Chondrocyte (in vitro differentiated cells): ENCODE results near the gene MAP3K5. TPM values are rescaled to one million over a fixed set of nuclear protein-coding genes. Genes with fewer than 3 reads are reported as not detected.

Experiments
- DNase-seq: peaks from one replicate; pipeline ENCODE4 v3.0.0; 2021; ENCODE audit warnings: mixed read lengths, low spot score
- H3K27ac Mint-ChIP-seq: one replicate; pipeline ENCODE4 v1.8.0; 2021; ENCODE audit warnings: mild to moderate bottlenecking, moderate library complexity, mixed read lengths; ENCODE audit not compliant: unreplicated experiment
- H3K27me3 Mint-ChIP-seq: 2 replicates; pipeline ENCODE4 v1.8.0; 2021; ENCODE audit warnings: low read depth, mixed read lengths
- H3K36me3 Mint-ChIP-seq: 2 replicates; pipeline ENCODE4 v1.8.0; 2021; ENCODE audit warnings: low read depth, mixed read lengths
- H3K4me1 Mint-ChIP-seq: 2 replicates; pipeline ENCODE4 v1.8.0; 2021; ENCODE audit warnings: low read depth, mild to moderate bottlenecking, mixed read lengths
- H3K4me3 Mint-ChIP-seq: one replicate; pipeline ENCODE4 v1.8.0; 2021; ENCODE audit warnings: mild to moderate bottlenecking, moderate library complexity, mixed read lengths; ENCODE audit not compliant: unreplicated experiment
- H3K9me3 Mint-ChIP-seq: 2 replicates; pipeline ENCODE4 v1.8.0; 2021; ENCODE audit warnings: low read depth, mixed read lengths
- CTCF ChIP-seq: fragments of 200-600 bp; sonication (generic); IDR thresholded peaks from 2 replicates; pipeline ENCODE4 v1.5.0; 2021; ENCODE audit warnings: antibody characterized with exemption, mild to moderate bottlenecking, moderate library complexity
- total RNA-seq: library from RNA; stranded (reverse); gene quantifications from 3 replicates; pipeline ENCODE4 v1.2.1, GENCODE V29; 2021

MAP3K5 gene
- total RNA-seq, 1 donor from 2014 or later = 4.6 TPM

GRCh38 chr6:136599329-136600011 is 192.8 kb downstream of the MAP3K5 start:
- TF ChIP-seq CTCF = no peak

GRCh38 chr6:136598048-136598447 is 194.2 kb downstream of the MAP3K5 start:
- Mint-ChIP-seq H3K9me3 (peaks cover 3% of the 10 kb centered on the region), H3K27ac (no peak overlapping the region), H3K4me1 (peaks cover 17% of the 10 kb centered on the region), H3K4me3 (no peak overlapping the region), H3K36me3 (peaks cover 4% of the 10 kb centered on the region), H3K27me3 (no peaks in the 10 kb centered on the region)
- no peak for TF ChIP-seq CTCF
- DNase-seq = no peak

More at GRCh38 chr6:136599329-136600011, 192.8 kb downstream of the MAP3K5 start:
- no peaks in the 10 kb centered on the region for H3K9me3 Mint-ChIP-seq
- DNase-seq = no peak
- H3K4me1 Mint-ChIP-seq = peaks cover 3% of the 10 kb centered on the region
- H3K4me3 Mint-ChIP-seq = no peak overlapping the region
- peaks cover 4% of the 10 kb centered on the region for H3K36me3 Mint-ChIP-seq
- no peak overlapping the region for H3K27ac Mint-ChIP-seq
- no peaks in the 10 kb centered on the region for H3K27me3 Mint-ChIP-seq

GRCh38 chr6:136594671-136595070 is 197.6 kb downstream of the MAP3K5 start:
- H3K27me3 Mint-ChIP-seq = no peaks in the 10 kb centered on the region
- TF ChIP-seq CTCF = no peak
- peaks cover 27% of the 10 kb centered on the region for H3K4me1 Mint-ChIP-seq
- peaks cover 11% of the 10 kb centered on the region for H3K36me3 Mint-ChIP-seq
- H3K27ac Mint-ChIP-seq = peak overlapping the region; percentile 6
- no peak overlapping the region for H3K4me3 Mint-ChIP-seq
- peaks cover 3% of the 10 kb centered on the region for H3K9me3 Mint-ChIP-seq
- no peak for DNase-seq

GRCh38 chr6:136593748-136594490 is 198.4 kb downstream of the MAP3K5 start:
- Mint-ChIP-seq H3K27me3 (no peaks in the 10 kb centered on the region), H3K36me3 (peaks cover 11% of the 10 kb centered on the region), H3K4me1 (peaks cover 27% of the 10 kb centered on the region), H3K4me3 (no peak overlapping the region), H3K9me3 (peaks cover 3% of the 10 kb centered on the region), H3K27ac (peak overlapping the region; percentile 81)
- DNase-seq = no peak
- TF ChIP-seq CTCF = no peak

GRCh38 chr6:136592930-136593673 is 199.2 kb downstream of the MAP3K5 start:
- Mint-ChIP-seq H3K4me1 (peaks cover 27% of the 10 kb centered on the region), H3K9me3 (peaks cover 3% of the 10 kb centered on the region), H3K4me3 (no peak overlapping the region), H3K27ac (peak overlapping the region; percentile 81), H3K27me3 (no peaks in the 10 kb centered on the region), H3K36me3 (peaks cover 14% of the 10 kb centered on the region)
- no peak for DNase-seq
- no peak for TF ChIP-seq CTCF
